EH (cell line): ENCODE data around the gene PHGDH.
A peak's percentile ranks its signal among the peaks of the same experiment; 100 is the strongest.
"Not testable (repeated sequence)": the region's sequence is repeated elsewhere in the genome, so short reads cannot be mapped to it uniquely, and the experiment has no call there.

Experiments
- DNase-seq: peaks from one replicate; pipeline ENCODE4 v3.0.0-alpha.2; 2015; ENCODE audit warnings: low read depth

The PHGDH gene

DNA sequence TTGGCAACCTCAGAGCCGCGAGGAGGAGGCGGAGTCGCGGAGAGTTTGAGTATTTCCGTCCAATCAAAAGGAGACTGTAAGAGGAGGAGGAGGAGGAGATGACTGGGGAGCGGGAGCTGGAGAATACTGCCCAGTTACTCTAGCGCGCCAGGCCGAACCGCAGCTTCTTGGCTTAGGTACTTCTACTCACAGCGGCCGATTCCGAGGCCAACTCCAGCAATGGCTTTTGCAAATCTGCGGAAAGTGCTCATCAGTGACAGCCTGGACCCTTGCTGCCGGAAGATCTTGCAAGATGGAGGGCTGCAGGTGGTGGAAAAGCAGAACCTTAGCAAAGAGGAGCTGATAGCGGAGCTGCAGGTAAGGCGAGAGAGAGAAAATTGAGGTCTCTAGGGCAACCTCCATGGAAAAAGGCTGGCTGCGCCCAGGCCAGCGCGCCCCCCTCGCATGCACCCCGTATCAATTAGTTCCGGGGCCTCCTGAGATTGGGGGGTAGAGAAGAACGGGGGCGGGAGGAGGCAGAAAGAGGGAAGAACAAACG, at the start of gene PHGDH:
TSS of gene PHGDH (plus strand) at position 131 of the 538 bp plus-strand sequence. CDS start at position 220, 89 bp downstream.
- peak; percentile 93 for DNase-seq

DNA sequence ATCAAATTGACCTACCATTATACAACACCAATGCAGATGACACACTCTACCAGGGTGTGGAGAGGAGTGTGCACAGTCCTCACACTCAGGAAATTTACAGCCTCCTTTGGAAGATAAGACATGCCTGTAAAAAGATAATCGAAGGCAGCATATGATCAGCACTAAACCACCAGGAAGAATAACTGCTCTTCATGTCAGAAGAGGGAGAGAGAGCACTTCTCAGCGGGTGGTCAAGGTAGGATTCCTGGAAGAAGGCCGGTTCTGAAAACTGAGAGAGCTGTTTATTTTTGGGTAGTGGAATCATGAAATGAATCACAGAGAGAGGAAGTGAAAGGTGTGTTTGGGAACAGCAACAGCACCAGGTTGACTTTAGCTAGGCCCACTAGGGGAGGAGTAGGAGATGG, 49.7 kb upstream of the PHGDH start:
- DNase-seq: no peak

DNA sequence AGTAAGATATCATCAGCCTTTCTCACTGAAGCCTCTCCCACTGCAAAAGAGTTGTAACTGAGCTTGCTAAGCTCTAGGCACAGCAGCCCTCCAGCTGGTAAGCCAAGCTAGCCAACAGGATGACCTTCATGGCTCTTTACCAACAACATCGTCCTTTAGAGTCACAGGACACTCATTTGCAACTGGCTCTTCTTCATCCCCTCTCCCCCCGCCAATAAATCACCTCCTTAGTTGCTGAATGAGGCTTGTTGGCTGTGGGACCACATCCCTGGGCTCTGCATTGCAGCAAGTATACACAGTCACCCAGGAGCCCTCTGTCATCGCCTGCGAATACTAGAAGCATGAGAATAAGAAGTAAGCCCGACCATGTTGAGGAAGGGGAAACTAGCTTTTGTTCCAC, 47.7 kb upstream of the PHGDH start:
- DNase-seq: no peak

DNA sequence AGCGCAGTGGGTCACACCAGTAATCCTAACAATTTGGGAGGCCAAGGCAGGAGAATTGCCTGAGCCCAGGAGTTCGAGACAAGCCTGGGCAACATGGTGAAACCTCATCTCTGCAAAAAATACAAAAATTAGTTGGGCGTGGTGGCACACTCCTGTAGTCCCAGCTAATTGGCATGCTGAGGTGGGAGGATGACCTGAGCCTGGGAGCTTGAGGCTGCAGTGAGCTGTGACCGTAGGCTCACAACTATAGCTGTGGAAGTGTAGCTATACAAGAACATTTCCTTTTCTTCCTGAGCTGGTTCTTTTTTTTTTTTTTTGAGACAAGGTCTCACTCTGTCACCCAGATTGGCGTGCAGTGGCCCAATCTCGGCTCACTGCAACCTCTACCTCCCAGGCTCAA, 44.6 kb upstream of the PHGDH start:
- no peak for DNase-seq

DNA sequence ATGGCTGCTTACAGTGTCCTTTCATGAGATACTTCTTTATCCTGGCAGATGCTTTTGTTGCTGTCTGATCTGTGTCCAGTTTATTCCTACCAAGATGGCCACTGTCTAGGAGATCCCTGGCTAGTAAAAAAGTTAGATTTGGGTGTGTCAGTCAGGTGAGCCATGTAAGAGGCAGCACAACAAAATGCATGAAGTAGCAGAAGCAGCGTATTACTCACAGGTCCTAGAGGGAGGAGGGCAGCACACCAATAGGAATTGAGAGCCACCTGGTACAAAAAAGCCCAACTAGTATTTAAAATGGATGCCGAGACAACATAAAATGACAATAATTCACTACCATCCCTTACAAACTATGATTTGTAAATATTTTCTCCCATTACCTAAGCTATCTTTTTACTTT, 40.8 kb upstream of the PHGDH start:
- DNase-seq: no peak

DNA sequence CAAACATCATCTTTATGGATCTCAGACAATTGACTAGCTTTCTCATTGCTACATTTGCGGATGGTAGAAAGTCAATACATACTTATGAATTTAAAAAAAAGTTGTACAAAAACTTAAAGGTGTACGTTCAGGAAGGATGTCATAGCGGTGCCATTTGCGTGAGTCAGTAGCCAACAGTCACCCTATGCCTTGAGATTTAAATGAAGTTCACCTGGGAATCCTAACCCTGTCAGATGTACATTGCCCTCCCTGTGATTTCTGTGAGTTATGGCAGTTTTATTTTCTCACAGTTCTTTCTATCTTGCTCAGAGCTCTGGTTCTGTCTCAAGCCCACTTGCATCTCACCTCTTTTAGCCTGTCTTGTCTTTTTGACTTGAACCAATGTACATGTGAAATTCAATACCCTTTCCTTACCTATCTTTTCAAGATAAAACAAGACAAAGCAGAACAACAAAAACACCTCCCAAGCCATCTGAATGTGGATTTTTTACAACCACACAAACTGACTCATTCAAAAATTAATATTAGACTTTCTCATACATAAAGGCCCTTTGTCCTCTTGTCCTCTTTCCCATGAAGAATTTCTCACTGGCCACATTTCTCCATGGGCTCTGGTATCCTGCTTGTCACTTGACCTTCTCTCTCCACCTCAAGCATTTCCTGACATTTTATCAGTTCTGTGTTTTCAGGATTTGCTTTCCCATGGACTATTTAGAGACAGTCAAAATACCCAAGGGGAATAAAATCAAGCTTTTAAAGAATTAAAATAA, 38.4 kb upstream of the PHGDH start:
- DNase-seq: peak; percentile 80

DNA sequence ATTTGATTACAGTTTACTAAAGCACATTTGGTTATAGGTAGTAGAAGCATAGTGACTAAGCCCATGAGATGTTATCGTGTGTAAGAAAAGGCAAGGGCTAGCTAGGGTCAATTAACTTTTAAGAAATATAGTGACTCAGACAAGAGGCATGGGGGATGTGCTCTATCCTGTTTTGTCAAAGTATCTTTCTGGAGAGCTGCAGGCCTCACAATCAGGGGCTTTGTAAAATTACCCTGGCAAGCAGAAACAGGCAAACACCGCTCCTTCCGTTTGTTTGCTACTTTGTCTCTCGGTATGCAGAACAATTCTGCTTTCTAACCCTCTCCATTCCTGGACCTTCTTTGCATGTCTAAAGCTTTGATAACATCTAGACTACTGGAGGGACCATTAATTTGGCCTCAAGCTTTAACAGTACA, 37.6 kb upstream of the PHGDH start:
- peak; percentile 88 for DNase-seq

DNA sequence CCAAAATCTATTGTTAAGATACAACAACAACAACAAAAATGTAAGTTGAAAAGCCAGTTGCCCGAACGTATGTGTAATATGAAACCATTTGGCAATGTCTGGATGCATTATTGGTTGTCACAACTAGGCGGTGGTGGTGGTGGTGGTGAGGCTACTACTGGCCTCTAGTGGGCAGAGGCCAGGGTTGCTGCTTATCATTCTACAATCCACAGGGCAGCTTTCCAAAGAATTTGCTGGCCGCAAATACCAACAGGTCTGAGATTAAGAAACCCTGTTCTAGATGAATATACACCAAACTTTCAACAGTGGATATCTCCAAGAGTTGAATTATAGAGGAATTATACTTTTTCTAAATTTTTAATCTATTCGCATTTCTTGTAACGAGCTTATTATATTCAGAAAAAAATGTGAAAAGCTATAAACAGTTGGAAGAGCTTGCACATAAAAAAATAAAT, 36.9 kb upstream of the PHGDH start:
- DNase-seq: peak; percentile 90

DNA sequence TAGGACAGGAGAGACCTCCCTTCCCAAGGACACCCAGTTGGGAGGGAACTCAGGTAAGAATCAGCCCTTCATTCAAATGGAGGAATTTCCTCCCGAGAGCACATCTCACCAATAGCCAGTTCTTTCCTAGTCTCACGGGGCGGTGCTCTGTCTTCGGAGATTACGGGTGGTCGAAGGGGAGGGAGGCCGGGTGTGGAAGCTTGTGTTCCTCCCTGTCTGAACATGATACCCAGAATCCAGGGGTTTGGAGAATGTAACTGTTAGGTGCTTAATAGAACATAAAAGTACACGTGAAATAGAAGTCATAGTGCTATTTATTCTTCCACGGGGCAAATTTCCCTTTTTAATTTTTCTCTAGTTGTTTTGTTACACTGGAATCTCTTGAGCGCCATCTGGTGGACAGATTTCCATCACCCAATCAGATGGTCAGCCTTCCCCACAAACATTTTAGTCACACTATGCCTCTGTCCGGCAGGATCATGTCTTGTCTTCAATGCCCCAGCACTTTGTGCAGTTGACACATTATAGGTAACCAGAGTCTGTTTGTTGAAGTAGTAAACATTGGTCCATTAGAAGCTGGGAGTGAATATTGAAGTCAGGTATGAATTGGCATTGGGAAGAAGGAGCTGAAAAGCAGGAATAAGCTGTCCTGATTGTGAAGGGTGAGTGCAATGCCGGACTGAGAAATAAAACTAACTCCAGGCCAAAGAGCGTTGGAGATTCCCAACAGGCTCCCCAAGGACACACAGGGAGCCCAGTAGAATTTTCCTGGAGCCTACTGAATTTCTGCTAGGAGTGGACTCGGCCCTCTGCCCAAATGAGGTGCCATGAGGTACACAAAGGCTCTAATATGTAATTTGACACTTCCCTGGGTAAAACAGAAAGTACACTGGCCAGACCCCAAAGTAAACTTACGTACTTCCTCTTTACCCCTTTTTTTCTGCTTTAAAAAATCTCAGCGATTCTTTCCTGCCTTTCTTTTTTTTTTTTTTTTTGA, 36.1 kb upstream of the PHGDH start:
- DNase-seq: peak; percentile 87

DNA sequence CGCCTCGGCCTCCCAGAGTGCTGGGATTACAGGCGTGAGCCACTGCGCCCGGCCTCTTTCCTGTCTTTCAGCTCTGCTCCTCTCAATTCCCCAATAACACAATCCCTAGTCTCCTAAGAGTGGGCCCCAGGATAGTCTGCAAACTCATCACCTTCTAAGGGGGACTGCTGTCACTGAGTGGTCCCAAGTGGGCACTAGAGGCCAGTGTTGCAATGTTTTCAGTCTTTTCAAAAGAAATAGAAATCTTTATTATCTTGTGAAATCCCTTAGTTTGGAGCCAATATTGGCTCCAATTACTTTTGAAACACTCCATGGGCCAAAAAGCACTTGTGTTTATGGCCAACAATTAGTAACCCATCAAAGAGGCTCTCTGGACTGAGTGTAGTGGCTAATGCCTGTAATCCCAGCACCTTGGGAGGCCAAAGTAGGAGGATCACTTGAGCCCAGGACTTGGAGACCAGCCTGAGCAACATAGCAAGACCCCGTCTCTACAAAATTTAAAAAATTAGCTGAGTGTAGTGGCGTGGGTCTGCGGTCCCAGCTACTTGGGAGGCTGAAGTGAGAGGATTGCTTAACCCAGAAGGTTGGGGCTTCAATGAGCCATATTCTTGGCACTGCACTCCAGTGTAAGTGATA, 35.0 kb upstream of the PHGDH start:
- DNase-seq: no peak

DNA sequence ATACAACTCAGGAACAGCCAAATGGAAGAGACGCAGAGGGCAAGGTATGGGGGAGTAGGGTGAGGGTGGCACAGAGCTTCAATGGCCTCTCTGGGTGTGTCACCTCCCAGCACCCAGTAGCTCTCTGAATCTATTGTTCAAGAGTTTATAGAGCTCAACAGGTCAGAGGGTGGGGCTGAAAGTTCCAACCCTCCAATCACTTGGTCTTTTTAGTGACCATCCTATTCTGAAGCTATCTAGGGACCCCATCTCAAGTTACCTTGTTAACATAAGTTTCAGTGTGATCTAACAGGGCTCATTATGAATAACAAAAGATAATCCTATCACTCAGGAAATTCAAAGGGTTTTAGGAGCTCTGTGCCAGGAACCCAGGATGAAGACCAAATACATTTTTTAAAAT, 32.5 kb upstream of the PHGDH start:
- no peak for DNase-seq

DNA sequence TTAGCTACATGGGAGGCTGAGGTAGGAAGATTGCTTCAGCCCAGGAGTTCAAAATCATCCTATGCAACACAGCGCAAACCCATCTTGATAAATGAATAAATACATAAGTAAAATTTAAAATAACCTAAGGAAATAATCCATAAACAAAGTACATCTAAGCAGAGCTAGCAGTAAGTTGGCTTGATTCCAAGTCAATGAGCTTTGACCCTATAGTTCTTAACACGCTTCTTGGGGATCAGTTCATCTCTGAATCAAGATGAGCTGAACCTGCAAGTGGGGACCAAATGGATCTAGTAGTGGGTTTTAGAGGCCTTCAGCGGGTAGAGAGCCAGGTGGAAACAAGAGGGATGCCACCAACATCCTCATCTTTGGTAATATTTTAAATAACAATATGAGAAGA, 31.5 kb upstream of the PHGDH start:
- DNase-seq: no peak

DNA sequence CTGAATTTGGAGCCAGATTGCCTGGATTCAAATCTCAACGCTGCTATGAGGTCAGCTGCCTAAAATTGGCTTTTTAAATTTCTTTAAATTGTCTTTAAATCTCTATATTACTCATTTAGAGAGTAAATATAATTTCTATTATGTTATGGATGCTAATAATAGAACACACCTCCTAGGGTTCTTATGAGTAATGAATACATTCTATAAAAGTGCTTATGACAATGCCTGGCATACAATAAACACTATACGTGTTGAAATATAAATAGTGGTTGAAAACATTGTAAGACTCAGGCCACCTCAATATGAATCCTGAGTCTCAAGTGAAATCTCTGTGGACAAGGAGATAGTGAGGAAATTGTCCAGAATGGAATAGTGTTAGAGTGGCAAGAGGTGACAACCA, 31.0 kb upstream of the PHGDH start:
- DNase-seq: no peak

DNA sequence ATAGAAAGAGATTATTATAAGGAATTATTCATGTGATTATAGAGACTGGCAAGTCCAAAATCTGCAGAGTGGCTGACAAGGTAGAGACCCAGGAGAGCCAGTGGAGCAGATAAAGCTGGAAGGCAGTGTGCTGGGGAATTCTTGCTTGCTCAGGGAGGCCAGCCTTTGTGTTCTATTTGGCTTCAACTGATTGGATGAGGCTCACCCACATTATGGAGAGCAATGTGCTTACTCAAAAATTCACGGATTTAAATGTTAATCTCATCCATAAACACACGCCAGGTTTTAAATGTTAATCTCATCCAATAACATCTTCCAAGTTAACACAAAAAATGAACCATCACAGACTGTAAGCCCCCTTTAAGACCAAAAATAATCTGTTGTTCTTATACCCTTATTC, 30.2 kb upstream of the PHGDH start:
- no peak for DNase-seq

DNA sequence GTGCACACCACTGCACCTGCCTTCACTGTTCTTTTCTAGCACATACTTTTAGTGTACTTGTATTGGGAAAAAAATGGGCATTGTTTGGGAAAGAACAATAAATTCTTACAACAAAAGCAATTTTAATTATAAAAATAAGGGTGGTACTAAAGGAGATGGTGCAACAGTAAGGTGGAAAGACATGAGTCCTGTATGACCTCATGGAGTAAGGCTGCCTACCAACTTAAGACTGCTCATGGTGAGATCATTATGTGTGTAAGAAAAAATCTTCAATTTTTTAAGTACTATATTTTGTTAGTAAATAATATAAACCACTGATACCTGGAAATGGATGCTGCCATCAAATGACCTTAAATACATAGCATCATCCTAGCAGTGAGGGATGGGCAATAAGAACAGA, 29.6 kb upstream of the PHGDH start:
- DNase-seq: no peak

DNA sequence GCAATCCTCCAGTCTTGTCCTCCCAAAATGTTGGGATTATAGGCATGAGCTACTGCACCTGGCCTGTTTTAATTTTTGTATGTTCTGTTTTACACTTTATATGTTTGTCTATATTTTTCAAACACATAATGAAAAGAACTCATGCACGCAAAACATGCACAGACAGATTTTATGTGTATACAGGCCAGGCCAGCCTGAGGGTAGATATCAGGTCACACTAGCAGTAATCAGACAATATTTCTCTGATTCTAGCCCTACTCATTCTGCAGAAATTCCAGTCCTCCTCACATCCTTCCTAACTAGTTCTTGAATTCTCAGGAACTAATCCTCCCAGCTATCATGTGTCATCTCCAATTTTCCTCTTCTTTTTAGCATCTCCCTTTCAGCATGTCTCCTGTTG, 27.8 kb upstream of the PHGDH start:
- no peak for DNase-seq

DNA sequence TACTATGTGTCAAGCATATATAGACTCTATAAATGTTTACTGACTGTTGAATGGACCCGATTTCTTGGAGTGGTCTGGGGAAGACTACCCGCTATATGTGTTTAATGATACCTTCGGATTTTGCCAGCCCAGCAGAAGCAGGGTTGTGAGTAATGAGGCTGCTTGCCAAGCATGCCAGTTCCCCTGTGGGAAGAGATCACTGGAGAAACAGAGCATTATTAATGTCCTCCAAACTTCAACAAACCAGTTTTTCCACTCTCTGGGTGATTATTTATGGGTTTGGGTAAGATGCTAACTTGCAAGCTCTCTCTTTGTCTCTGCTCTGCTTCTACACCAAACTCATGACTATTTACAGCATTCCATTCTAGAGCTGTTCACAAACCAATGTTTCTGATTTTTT, 25.1 kb upstream of the PHGDH start:
- DNase-seq: no peak

DNA sequence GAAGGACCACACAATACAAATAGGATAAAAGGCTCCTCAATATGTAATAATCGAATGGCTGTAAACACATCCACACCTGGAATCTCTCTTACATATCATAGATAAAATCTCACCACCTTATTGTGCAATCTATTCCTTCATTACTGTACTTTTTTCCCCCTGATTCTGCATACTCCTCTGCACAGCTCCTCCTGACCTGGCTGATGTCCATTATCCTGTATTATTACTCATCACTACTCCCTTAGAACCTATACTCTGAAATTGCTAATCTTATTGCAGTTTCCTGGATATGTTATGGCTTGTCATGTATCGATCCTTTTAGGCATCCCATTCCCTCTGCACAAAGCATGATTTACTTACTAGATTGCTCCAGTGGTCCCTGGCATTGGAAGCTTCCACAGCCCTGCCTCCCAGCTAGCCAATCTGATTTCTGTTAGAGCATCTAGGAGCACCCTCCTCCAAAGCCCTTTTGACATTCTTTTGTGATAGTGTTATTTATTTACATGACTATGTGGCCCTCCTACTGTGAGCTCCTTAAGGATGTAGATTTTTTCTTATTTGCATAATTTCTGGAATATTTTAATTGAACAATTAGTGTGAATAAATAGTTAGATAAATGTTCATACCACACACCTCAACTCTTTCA, 24.2 kb upstream of the PHGDH start:
- no peak for DNase-seq

DNA sequence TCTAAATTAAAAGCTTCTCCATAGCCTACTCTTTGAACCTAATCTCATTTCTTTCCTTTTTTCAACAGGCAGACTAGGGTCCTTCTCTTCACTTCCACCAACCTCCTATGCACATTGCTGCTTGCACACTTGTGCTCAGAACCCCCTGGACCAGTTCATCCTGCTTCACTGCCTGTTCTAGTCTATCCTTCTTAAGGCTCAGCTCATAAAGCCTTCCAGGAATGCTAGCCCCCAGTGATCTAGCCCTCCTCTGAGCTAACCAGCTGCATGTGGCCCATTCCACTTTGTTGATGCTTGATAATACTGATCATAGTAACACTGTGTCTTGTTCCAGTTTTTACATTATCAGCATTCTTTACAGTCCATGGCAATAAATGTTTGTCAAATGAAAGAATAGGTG, 22.9 kb upstream of the PHGDH start:
- no peak for DNase-seq

DNA sequence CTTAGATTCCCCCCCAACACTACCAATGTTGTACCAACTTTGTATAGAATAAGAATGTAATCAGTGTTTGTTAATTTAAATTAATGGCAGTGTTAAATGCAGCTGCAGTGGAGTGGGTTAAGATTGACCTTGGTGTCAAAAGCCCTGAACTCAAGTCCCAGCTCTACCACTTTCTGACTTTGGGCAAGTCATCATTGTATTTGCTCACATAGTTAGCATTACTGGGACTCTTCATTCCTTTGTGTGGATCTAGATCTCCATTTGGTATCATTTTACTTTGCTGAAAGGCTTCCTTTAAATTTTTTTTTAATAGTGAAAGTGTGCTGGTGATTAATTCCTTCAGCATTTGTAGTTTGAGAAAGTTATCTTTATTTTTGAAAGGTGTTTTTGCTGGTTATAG, 22.2 kb upstream of the PHGDH start:
- no peak for DNase-seq

DNA sequence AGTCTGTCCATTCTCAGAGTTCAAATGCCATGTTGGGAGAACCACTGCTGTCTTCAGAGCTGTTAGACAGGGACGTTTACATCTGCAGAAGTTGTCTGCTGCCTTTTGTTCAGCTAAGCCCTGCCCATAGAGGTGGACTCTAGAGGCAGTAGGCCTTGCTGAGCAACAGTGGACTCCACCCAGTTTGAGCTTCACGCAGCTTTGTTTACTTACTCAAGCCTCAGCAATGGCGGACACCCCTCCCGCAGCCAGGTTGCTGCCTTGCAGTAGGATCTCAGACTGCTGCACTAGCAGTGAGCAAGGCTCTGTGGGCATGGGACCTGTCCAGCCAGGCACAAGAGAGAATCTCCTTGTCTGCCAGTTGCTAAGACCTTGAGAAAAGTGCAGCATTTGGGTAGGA, 14.9 kb upstream of the PHGDH start:
- DNase-seq: not testable (repeated sequence)

DNA sequence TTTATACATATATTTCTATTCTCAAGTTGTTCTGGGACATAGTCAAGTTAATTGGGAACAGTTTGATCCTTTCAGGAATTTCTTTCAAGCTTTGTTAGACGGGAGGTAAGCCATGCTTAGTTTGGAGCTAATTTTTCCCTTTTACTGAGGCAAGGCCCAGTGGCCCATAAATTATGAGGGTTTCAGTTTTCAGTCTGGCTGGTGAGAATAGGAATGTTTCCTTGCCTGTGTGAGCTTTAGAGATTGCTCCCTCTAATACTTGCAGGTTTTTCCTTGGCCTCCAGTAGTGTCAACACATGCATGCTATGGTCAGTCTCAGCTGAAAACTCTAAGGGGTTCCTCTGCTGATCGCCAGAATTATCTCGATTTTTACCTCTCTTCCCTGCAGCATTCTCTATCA, 14.1 kb upstream of the PHGDH start:
- DNase-seq: no peak
